Stimulated activated CD4-positive, alpha-beta T cell treated with anti-CD3 and anti-CD28 coated beads, Interleukin-12 subunit alpha, Interleukin-12 subunit beta, amount 100 ng/mL, for 48 hours (primary cell): ENCODE data around the gene KCNQ2.

Source experiments
- DNase-seq, 3 donors: peaks; one replicate each; pipeline ENCODE4 v3.0.0-alpha.2; 2020; ENCODE audit warnings: low read depth in 2 of 3, low spot score in 1 of 3

The KCNQ2 gene

GRCh38 chr20:63405102-63405730, 67.2 kb downstream of the KCNQ2 start:
- DNase-seq, result no peak

DNA sequence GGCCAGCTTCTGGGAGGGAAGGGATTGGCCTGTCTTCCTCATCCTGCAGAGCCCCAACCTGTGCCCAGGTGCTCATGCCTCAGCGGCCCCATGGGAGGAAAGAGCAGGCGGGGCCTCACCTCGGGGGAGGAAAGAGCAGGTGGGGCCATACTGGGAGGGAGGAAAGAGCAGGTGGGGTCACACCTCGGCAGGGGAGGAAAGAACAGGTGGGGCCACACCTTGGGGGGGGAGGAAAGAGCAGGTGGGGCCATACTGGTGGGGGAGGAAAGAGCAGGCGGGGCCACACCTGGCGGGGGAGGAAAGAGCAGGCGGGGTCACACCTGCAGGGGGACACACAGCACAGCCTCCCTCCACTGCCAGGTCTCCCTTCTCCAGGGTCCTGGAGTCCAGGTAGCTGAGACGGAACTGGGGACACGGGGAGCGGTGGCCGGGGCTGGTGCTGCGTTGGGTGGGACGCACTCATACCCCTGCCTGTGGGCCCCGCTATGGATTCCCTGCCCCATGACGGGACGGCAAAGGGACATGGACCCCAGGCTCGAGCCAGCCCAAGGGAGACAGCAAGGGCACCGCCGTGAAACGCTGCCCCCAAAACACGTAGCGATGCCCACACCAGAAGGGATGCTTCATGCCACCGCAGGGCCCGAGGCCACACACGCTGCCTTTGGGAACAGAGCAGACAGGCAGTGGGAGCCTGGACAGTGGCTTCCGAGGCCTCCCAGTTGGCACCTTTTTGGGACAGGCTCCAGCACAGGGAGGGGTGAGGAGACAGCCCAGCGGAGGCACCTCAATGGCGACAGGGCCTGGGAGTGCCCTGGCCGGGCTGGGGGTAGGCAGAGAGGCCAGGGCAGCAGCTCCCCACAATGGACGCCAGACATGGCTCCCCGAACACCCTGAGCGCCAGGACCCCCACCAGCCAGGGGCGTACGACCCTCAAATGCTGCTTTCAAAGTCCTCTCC, 68.0 kb downstream of the KCNQ2 start:
- no peak for DNase-seq

DNA sequence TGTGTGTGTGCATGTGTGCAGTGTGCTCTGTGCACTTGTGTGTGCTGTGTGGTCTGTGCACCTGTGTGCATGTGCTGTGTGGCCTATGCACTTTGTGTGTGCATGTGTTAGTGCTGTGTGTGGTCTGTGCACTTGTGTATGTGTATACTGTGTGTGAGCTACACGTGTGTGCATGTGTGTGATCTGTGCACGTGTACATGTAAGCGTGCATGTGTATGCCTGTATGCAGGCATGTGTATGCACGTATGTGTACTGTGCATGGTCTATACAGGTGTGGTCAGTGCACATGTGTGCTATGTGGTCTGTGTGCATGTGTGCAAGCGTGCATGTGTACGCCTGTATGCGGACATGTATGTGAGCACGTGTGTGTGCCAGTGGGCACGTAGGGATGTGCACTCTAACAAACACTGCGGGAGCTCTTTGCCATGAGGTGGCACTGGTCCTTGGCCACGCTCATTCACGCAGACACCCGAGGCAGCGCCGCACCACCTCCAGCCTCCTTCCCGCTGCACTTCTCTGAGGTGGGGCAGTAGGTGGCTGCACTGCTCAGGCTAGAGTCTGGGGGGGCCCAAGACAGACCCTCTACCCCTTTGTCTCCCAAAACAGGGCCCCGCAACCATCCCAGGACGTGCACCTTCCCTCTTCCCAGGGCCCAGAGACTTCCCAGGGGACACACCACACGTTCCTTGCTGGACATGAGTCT, 68.9 kb downstream of the KCNQ2 start:
- no peak for DNase-seq

DNA sequence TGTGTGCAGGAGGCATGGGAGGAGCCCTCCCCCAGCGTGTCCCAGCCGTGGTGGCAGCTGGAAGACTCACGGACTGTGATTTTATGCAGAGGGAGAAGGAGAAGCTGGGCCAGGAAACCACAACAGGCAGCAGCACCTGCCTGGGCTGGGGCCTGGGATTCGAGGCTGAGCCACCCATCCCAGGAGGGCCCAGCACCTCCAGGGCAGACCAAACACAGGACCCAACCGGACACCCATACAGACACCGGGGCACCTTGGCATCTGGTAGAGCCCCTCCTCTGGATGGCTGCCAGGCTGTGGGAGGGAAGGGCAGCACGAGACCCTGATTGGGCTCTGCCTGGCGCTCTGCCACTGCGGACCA, 69.6 kb downstream of the KCNQ2 start:
- no peak for DNase-seq

DNA sequence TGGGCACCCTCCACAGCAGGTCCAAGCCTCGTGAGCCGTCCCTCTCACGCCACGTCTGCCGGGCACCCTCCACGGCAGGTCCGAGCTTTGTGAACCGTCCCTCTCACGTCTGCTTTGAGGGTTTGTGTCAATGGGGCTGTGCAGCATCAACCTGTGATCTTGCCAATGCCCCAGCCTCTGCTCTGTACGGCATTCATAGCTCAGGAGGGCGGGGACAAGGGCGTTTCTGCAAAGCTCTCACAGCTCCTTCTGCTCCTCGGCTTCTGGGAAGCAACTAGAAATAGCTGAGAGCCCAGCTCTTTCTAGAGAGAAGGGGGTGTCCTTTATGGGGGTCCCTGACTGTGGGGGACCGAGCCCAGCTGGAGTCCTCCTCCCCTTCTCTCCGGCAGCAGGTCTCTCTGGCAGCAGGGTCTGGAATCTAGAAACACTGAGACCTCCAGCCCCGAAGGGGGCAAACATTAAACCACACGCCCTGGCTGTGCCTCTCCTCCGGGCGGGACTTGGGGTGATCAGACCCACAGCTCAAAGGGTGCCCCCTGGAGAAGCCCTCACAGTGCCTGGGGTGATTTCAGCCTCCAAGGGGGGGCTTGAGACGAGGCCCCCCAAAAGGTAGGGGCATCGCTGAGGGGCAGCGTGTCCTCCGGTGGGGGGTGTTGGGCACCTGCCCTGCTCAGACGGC, 70.1 kb downstream of the KCNQ2 start:
- DNase-seq, result no peak

- DNase-seq, result no peak
These were observed 70.9 kb downstream of the KCNQ2 start for GRCh38 chr20:63401384-63402110.

DNA sequence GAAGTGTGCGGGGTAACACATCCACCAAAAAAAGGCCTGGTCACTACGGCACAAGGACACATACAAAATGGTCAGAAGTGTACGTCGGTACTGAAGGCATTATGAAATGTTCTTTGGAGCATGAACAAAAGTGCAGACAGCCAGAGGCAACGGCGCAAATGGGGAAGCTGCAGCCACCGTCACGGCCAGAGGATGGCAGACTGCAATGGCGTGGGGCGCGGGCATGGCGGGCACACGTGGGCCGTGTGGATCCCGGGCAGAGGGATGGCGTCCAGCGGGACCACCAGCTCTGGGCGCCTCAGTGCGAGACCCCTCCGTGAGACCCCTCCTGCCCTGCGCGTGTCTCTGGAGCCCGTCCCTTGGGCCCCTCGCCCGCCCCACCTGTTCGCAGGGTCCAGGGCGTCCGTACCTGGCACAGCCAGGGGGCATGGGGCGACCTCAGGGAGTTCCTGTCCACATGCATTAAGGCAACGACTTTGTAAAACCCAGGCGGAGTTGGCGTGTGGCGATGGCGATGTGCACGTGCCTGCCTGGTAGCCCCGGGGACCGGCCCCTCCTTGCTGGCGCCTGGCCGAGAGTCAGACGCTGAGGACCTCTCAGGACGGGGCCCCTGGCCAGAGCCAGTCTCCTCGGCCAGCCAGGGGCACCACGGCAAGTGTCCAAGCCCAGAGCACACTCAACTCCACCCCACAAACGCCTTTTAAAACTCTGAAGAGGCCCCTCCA, 71.8 kb downstream of the KCNQ2 start:
- no peak for DNase-seq

- no peak for DNase-seq
These were observed 72.7 kb downstream of the KCNQ2 start for GRCh38 chr20:63399596-63400375.

GRCh38 chr20:63398744-63399514, 73.5 kb downstream of the KCNQ2 start:
- no peak for DNase-seq

DNA sequence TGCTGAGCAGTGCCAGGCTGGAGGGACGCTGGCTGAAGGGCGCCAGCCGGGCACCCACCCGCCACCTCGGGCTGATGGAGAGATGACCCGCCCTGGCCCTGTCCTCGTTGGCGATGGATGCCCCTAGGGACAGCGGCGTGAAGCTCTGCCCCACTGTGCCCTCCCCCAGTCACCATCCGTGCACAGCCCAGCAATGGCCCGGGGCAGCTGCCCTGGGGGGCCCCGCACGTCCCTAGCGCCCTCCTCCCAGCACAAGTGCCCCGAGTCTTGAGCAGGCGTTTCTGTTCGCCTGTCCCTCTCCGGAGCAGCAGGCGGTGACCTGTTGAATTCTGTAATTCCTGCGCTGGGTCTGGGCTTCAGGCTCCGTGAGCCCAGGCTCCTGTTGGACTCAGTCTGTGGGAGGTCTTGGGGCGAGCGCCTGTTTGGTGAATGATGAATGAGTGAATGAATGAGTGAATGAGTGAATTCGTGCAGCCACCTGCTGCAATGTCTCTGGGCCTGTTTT, 74.5 kb downstream of the KCNQ2 start:
- DNase-seq, result no peak

DNA sequence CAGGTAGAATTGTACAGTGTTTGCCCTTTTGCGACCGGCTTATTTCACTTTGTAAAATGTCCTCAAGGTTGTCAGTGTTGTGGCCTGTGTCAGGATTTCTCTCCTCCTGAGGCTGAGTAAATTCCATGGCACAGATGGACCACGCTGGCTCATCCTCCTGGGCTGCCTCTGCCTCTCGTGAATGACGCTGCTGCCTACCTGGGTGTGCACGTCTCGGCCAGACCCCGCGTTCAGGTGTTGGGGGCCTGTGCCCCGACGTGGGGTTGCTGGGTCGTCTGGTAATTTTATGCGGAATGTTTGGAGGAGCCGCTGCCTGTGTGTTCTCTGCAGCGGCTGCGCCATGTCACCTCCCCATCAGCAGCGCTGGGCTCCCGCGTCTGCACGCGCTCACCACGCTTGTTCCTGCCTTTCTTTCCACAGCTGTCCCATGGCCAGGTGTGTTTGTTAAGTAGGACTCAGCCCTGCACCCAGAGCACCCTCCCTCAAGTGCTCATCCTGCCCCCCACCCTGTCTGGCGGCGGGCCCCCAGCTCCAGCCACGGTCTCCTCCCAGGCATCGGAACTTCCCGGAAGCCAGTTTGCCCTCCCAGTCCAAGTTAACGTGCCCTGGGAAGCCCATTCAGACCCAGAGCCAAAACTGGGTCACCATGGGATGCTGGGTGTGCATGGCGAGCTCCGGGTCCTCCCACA, 75.2 kb downstream of the KCNQ2 start:
- DNase-seq, result no peak

- DNase-seq, result no peak
These were observed 76.2 kb downstream of the KCNQ2 start for GRCh38 chr20:63396300-63396699.

DNA sequence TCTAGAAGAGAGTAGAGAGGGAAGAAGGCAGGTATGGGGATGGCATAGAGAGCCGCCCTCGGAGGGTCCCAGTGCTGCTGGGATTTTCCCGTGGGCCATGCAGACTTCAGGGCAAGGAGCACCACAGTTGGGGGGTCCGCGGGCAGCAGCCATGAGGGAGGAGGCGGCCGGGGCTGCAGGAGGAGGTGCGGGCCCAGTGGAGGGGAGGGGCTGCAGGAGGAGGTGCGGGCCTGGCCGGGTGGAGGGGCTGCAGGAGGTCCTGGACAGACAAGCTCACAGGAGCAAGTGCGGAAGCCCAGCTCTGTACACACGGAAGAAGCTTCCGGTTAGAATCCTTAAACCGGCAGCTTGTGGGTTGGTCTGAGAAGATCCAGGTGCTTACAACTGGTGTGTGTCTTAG, 76.7 kb downstream of the KCNQ2 start:
- no peak for DNase-seq

DNA sequence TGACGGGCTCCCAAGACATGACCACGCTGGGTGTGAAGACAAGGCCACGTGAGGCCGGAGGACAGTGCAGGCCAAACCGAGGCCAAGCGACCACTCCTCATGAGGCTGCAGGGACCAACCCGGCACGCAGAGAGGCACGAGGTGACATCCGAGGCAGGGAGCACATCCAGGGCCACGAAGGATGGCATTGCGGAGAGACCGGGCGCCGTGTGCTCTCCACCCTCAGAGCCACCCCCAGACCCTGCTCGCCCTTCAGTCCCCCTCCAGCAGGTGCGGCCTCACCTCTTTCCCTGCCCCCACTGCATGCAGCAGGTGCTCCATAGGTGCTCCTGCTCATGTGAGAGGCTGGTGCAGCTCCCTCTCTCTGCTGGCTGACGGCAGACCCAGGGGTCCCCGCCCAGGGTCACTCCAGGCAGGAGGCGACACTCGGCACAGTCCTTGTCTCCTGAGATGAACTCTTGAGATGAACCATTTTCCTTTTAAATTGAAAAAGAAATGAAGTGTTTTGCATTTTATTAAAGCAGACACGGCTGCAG, 77.5 kb downstream of the KCNQ2 start:
- no peak for DNase-seq

DNA sequence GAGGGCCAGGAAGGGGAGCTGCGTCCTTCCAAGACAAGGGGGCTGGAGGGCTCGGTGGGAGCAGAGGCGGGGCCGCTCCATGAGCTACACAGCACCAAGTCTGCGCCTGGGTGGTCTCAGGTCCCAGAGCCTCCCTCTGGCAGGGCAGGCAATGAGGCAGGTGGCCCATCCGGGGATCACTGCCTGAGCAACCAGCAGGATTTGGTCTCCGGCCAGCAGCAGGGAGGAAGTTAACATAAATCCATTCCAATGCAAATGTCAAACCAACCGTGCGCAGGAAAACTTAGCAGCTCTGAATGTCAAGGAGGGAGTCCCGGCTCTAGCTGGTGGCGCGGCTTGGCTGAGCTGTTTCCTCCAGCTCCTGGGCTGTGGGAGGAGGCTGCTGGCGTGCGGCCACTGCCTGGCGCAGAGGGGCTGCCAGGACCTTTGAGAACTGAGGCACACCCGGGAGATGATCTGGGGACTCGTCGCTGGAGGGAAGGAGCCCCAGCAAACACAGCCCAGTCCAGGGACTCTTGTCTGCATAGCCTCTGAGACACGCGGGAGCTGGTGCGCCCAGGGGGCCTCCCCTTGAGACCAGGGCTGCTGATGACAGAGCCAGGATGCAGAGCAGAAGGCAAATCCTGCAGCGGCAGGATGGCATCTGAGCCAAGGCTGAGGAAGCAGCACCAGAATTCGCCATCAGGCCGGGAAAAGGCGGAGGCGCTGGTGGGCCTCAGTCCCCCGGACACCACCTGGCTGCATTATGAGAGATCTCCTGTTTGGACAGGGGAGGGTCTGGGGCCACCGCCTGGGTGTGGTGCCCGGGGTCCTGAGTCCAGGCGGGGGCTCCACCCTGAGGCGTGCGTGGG, 78.2 kb downstream of the KCNQ2 start:
- no peak for DNase-seq

GRCh38 chr20:63393566-63393965, 78.9 kb downstream of the KCNQ2 start:
- no peak for DNase-seq
